GM21390 (cell line): Measurements from ENCODE around the gene SLC37A4.

Experiments
- ATAC-seq: cut with Tn5 transposase; IDR thresholded peaks from one replicate; pipeline ENCODE4 v1.9.1; 2021; ENCODE audit not compliant: unreplicated experiment

SLC37A4 gene

GRCh38 chr11:118979434-118979833 lies 51.2 kb downstream of the SLC37A4 start:
- no peak for ATAC-seq

GRCh38 chr11:118975771-118976709 lies 54.6 kb downstream of the SLC37A4 start:
- ATAC-seq = no peak
